SKM-1 (cell line): ENCODE measurements around the gene TTI1.
"Not testable (repeated sequence)": the region's sequence is repeated elsewhere in the genome, so short reads cannot be mapped to it uniquely, and the experiment has no call there.

Experiments used
- DNase-seq: peaks from one replicate; lab custom pipeline; 2025; ENCODE audit not compliant: unreplicated experiment; lab: John Stamatoyannopoulos, UW

Gene TTI1

DNA sequence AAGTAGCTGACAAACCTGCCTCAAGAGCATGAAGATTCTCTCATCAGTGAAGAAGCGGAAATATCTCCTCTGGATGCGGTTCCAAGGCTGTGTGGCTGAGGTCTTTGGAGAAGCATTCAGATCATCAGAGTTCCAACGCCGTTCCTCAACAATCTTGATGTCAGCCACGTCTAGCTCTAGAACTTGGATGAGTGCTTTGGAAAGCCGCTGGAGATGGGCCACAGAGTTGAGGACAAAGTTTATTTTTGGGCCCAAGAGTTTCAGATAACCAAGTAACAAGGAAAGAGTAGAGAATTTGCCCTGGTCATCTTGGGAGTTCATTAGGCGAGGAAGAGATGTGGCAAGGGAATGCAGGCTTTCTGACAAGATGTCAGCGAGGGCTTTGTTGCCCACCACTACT lies 20.9 kb downstream of the TTI1 start:
- DNase-seq = no peak

DNA sequence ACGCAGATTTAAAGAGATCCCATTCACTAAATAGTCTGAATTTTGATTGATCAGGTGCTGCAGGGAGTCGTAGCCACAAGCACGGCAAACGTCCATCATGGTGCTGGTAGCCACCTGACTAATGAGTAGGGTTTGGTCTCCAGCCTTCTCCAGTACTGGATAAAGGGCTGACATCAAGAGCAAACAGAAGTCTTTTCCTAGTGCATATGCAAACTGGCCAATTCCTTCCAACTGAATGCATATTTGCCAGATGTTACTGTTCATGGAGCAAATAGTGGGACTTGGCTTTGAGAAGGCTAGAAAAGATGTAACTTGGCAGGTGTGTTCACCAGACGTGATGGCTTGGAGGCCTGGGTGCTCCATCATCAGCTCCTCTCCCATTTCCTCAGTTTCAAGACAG lies 21.6 kb downstream of the TTI1 start:
- no peak for DNase-seq

DNA sequence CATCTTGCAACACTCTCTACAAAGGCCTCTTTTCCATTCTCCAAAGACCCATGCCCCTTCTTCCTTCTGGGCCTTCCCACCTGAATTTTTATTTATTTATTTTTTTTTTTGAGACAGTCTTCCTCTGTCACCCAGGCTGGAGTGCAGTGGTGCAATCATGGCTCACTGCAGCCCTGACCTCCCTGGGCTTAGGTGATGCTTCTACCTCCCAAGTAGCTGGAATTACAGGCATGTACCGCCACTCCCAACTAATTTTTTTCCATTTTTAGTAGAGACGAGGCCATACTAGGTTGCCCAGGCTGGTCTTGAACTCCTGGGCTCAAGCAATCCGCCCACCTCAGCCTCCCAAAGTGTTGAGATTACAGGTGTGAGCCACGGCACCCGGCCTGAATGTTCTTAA lies 23.8 kb downstream of the TTI1 start:
- DNase-seq = not testable (repeated sequence)

DNA sequence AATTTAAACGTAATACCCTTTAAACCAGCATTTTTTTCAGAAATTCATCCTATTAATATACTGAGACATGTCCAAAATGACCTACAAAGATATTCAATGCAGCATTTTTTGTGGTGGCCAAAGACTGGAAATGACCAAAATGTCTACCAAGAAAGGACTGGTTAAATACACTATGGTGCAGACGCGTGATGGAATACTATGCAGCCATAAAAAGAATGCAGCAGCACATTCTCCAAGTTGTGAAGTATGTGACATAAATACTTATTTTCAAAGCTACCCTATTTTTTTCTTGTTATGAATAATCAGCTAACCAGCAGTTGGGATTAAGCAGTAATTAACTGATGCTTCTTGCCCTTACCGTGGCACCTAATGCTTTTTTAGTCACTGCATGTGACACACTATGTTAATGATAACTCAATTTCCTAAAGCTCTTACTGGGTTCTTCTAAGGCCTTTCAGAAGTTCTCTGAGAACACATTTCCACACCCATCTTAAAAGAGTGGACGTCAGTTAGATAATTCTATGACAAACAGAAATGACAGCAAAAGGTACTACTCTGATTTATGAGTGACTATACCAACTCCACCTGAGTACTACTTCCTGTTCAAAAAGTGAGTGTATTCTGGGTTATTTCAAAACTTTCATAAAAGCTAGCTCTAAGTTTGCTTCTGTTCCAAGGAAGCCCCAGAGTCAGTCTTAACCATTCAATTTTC lies 24.9 kb downstream of the TTI1 start:
- DNase-seq = no peak

DNA sequence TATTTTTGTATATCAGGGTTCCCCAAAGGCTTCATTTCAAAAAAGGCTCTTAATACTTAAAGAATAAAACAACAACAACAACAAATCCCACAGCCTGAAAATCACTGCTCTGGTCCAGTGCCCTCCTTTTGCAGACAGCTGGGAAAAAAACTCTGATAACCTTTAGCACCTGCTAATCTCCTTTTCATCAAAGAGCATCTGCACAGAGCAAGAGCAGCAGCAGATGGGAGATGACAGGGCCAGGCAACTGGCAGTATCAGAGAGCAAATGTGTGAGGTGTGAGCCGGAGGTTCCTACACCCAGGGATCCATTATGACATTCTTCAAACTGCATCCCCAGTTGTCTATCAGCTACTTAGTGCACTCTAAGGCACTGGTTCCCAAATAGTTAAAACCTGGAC lies 25.7 kb downstream of the TTI1 start:
- DNase-seq = no peak

DNA sequence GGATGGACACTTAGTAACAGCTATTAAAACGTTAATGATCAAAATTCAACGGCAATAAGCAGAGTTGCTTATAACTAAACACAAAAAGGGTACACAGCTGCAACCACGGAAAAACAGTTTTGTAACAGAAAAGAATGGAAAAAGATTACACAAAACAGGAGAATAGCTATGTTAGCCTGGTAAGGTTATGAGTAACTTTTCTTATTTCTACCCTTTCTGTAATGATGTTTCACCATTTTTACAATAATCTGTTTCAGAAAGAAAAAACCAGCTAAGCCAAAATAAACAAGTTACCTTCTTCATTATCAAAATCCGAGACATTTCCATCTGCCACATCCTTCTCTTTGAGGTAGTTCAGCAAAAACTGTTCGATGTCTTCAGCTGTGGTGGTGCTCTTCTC lies 27.4 kb downstream of the TTI1 start:
- no peak for DNase-seq

DNA sequence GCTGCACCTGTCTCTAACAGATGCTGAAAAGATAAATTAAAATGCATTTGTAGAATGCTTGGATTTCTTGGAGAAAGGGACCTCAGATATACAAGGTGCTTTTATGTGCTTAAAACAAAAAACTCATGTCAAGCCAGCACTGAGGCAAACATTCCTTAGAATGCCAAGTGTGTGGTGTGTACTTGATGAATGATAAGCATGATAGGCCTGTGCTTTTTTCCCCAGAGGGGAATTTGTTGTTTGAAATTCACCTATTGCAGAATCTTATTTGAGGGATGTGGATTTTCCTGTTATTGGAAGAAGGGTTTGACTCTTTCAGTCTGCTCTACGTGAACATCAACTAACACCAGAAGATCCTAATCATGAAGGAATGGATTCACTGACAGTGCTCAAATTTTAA lies 28.8 kb downstream of the TTI1 start:
- DNase-seq = no peak

DNA sequence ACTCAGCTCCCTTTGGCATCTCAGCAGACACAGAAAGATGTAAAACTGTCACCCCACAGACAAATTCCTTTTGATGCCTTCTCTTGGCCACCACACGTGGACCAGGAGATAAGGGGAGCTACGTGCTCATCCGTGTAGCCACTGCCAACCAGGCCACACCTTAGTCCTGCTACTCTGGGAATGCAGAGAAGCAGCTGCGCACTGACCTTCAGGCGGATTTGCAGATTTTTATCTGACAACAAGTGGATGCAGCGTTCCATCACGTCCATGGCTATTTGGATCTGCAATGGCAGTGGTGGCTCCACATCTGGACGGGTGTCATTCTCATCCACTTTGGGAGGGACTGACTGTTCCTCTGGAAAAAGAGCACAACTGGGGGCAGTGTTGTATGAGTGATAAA lies 30.8 kb downstream of the TTI1 start:
- no peak for DNase-seq

DNA sequence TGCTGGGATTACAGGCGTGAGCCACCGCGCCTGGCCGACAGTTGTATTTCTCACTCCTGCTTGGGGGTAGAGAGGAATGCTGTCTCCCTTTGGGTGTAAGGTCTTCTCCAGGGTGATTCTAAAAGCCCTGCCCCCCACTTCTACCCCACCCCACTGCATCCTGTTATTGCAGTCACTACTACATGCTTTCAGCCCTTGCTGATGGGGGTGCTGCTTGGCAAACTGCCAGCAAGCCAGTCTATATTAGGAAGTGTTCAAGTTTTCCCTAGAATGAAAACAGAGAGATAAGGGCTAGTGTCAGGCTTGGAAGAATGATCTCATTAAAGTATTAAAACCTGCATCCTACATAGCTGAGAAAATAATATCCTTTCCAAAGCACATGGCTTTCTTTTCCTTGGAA lies 31.3 kb downstream of the TTI1 start:
- no peak for DNase-seq

DNA sequence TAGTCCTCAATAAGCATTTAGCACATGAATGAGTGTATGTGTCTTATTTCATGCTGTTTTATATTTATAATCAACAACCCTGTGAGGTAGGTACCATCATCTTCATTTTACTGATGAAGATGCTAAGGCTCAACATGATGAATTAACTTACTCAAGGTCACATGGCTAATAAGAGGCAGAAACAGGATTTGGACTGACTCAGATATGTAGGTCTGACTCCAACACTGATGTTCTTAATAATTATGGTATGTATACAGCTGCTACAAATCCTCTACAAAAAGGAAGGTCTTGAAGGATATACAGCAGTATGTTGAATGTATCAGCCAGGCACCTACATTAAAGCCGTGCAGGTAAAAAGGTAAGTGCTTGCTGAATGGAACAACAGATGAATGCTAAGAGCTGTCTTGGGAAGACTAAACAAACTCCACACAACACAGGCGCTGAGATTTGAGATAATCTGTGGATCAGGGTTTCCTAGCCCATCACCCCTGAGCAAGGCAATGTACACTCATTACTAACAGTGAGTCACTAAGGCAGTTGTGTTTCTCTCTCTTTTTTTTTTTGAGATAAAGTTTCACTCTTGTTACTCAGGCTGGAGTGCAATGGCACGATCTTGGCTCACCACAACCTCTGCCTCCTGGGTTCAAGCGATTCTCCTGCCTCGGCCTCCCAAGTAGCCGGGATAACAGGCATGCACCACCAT lies 31.9 kb downstream of the TTI1 start:
- DNase-seq = no peak

DNA sequence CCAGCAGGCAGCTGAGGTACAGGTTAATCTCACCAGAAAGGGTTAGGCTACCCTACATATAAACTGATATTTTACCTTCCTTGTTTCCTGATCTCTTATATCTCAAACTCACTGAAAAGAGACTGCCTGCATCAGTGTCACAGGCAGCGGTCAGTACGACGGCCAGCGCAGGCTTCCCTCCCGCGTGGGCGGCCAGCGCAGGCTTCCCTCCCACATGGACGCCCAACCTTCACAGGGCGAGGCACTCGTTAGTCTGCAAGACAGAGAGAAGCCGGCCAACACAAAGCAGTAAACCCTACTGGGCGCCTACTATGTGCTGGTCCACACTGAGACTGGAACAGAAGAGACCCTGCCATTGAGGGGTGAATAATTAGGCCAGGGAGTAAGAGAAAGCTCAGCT lies 33.0 kb downstream of the TTI1 start:
- DNase-seq = no peak

DNA sequence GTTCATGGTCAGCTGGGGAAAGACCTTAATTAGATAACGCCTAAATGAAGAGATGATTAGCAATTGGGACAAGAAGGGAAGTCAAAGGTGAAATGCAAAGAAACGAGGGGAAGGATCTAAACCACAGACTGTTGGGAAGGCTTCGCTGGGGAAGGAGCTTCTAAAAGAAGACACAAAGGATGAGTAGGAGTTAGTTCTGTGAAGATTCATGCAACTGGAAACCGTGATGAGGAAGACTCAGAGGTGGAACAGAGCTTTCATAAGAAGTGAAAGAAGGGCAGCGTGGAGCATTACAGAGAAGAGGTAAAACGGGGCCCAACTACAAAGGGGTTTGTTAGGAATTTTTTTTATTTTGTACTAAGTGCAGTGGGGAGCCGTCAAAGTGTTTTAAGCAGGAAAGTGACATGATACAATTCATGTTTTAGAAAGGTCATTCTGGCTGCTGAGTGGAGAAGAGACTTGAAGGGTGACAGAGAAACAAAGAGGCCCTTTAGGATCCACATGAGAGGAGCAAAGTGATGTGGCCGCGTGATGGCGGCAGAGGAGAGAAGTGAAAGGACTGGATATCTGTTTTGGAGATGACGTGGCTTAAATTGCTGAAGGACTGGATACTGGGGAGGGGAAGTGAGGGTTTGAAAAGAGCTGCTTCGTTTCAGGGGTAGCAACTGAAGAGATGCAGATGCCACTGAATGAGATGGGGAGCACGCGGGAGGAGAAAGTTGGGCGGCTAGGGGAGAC lies 33.6 kb downstream of the TTI1 start:
- DNase-seq = no peak

DNA sequence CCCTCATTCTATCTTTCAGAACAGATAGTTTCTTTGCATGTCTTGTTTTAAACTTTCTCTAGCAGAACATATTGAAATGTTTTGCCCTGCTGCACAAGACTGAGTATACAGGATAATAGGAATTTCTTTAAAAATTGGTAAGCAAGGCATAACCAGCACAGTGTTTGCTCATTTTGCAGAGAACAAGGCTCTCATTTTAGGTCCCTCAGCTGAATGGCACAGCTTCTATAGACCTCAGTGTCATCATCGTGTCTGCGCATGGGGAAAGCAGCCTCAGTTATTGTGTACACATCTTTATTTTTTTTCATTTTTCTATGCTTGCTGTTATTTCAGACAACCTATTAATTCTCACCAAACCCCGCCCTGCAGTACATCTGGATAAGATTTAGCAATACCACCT lies 35.7 kb downstream of the TTI1 start:
- DNase-seq = no peak

DNA sequence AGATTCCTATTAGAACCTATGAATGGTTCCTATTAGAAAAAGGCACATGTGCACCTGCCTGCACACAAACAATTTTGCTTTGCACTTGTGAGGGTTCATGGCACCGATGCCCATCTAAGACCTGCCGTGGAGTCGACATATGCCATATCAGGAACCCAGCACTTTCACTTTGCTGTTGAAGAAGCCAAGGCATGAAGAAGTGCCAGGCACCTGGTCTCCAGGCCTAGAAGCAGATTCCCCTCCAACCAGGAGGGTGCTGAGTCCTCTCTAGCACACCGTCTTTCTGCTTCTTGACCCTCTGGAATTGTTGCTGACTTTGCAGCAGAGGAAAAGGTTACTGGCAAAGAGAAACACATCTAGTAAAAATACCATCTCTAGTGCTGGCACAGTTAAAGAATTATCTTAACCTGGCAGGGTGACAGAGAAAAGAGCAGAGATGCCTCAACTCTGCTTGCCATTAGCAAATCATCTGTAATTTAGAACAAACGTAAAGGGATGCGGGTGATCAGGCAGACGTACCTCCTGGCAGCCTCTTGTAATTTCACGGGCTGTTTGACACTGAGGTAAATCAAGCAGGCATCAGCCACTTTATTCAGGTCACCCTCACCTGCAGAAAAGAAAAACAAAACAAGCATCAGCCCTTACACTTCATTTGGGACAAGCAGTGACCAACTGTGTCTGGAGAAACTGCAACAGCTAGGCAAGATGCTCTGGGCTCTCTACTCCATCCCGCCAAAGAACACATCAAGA lies 37.2 kb downstream of the TTI1 start:
- DNase-seq = no peak

DNA sequence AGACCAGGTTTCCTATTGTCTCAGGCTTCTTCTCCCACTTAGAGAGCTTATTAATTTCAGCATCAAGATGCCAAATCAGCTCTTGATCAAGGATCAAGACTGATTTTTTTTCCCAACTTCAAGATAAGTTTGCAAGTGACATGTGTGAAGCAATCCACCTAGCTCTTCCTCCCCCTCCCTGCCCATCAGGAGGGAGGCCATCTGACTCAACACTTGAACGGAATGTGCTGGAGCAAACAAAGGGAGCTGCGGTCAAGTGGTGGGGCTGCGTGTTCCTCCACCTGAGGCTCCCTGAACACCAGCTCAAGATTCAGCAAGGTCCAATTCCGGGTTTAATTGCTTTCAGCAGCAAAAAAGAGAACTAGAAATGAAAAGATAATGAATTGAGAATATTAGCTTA lies 38.7 kb downstream of the TTI1 start:
- DNase-seq = no peak

DNA sequence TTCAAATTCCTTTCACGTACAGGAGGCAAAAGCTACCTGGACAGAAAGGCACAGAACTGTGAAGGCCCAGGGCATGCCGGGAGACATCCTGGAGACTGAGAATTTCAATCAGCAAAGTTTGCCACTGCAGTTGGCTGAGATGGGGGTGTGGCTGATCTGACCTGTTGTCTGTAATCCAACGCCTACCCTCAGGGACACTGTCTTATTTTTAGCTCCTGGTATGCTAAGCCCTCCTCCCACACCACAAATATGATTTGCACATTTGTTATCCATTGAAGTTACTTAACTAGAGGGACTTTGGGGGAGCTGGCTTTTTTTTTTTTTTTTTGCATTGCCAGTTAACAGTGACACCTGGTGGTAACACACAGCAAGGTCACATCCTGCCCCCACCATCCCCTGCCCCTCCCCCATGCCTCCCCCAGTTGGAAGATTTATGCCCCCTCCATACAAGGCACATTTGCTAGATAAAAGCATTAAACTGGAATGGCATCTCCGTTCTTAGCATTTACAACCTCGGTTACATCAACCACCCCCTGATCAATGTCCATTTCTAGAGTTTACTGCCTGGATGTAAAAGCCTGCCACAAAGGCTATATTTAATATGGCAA lies 40.4 kb downstream of the TTI1 start:
- DNase-seq = no peak

DNA sequence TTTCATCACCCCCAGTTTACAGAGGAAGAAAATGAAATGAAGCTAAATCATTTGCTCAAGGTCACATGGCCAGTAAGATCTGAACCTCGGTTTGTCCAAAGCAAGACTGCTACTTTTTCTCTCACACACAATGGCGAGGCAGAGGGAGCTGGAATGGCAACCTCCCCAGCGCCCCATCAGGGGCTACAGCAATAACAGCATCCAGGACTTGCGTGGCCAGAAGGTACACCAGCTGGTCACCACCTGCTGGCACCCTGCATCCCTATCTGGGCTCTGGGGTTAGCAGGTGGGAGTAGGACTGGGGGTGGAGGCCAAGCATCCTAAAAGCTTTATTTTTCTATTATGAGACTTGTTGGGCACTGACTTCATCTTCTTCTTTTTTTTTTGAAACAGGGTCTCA lies 41.3 kb downstream of the TTI1 start:
- no peak for DNase-seq

DNA sequence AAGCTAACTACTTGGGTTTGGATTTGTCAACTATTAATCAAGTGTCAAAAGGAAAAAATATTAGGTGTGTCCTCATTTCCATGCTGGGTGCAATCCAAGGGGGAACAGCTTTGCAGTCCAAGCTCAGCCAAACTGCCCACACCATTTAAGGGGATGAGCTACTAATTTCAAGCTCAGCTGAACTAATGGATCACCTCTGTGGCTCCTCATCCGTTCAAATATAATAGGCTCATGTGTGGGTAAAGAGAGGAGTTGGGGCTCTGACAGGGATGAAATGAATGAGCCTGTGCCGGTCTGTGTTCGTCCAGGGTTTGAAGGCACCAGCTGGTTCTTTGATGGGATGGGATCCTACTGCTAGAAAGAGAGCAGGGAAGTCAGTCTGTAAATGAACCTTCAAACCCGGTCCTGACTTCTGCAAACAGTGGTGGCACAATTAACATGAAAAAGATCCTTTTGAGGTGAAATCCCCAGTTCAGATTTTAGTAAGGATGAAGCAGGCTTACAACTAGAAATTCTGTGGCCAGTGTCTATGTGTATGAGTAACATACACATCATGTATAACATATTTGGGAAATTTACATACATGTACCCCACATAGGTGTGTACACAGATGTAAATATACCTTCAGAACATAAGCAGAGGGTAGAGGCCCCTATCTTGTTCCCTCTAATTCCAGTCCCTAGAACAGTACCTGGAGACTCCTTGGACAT lies 41.9 kb downstream of the TTI1 start:
- DNase-seq = no peak

DNA sequence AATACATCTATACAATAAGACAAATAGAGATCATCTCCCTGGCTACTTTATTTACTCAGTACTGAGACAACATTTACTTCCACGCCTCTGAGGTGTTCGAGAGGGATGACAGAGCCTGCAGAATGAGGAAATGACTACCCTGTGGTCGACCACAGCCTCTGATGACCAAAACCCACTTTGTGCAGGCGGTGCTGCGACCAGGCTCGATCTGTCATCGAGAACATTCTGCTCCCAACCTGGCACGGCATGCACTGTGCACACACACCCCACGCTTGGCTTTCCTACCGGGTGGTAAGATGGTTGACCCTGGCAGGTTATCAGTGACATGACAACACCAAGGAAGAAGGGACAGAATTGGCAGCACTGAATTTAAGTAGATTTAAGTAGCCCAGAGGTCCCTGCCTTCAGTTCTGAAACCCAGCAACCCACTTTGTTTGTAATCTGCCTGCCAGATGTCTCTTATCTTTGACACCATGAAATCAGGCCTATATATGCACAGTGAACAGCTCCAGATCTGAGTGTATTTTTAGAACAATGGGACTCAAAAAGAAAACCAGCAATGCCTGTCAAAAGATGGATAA lies 42.6 kb downstream of the TTI1 start:
- peak; percentile 86 for DNase-seq

DNA sequence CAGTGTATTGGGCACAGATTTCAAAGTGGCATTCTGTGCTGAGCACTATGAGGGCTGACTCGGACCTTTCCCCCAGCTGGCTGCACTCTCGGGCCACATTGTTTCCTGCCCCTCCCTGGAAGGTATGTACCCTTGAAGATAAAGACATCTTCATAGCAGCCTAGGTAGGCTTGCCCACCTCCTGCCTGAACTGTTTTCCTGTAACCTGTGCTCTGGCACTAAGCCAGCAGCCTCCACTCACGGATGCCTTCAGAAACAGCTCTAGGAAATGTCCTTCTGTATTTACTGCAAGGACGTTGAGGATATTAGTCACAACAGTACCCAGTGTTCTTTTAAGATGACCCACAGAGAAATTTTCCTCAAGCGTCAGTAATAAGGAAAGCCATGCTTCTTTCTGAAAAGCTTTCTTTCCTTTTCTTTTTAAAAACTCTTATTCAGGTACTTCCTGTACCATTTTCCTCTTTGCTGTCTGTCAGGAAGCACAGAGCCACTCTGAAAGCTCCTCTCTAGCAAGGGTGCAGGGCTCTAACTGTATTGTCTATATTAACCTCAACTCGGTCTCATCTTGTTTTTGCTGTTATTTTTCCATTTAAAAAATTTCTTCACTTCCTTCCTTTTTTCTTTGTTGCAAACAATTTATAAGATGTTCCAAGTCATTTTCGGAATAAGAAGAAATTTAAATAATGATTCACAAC lies 43.5 kb downstream of the TTI1 start:
- DNase-seq = no peak
